ENCODE results near the gene ARHGEF28.

Gene ARHGEF28

DNA sequence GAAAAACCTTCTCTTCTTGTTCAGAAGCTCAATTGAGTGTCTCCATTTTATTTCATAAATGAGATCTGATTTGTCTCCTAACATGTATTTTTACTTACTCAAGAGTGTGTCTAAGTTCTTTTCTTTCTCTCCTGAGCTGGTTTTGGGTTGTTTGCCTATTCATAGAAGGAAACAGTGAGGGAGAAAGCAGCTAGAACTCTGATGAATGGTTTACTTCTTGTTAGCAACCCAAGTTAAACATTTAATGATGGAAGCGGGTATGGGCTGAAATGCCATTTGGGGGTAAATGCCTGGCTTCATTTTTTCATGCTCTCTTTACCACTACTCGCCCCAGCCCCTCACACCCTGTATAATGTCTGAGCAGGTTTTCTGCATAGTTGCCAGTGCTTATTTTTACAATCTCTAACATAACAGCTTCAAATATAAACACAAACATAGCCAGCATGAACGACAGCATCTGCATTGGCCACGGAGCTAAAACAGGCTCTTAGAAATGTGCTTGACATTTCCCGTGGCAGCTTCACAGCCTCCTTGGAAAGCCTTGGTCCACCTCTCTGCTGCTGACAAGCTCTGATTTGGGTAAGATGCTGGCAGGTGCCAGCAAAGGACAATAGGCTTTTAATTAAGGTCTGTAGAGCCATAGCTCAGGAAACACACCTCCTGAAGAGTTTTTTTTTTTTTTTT, 321.1 kb downstream of the ARHGEF28 start:
- Histone ChIP-seq H3K27me3 (ENCODE audit: insufficient read depth, low read length) (no peaks in the 10 kb centered on the region), H2BK5ac (ENCODE audit: low read depth, low read length, poor library complexity) (no peak overlapping the region), H4K91ac (ENCODE audit: low read depth, low read length) (no peak overlapping the region), H2BK120ac (ENCODE audit: insufficient read depth, low read length, poor library complexity) (no peak overlapping the region), H2AFZ (ENCODE audit: insufficient read depth, low read length, poor library complexity) (no peak overlapping the region), H3K4me1 (ENCODE audit: control insufficient read depth in 1 of 2, insufficient read depth in 2 of 2, low read length in 2 of 2) (peaks cover 2 to 3% of the 10 kb centered on the region in 2 experiments), H4K8ac (ENCODE audit: low read depth, low read length) (no peak overlapping the region), H3K4me2 (ENCODE audit: low read length) (no peak overlapping the region), H3K36me3 (ENCODE audit: control insufficient read depth in 1 of 2, insufficient read depth in 2 of 2, low read length in 2 of 2) (no peaks in the 10 kb centered on the region), H4K12ac (ENCODE audit: low read depth, low read length) (no peak overlapping the region), H3K79me1 (ENCODE audit: low read length) (no peaks in the 10 kb centered on the region), H3K9me3 (ENCODE audit: insufficient read depth, low read depth, low read length) (no peaks in the 10 kb centered on the region), H2BK12ac (ENCODE audit: low read length) (no peak overlapping the region), H3K27ac (ENCODE audit: low read depth, low read length) (no peak overlapping the region), H3K14ac (ENCODE audit: low read length) (no peak overlapping the region), H2AK5ac (ENCODE audit: low read length) (no peak overlapping the region), H3K9ac (ENCODE audit: low read length) (no peak overlapping the region), H3K18ac (ENCODE audit: low read length) (no peak overlapping the region), H3K23ac (ENCODE audit: low read length) (no peak overlapping the region), H3K4me3 (ENCODE audit: low read depth, low read length) (no peak overlapping the region), H3K4ac (ENCODE audit: low read depth, low read length) (no peak overlapping the region), H3K79me2 (ENCODE audit: control insufficient read depth, insufficient read depth, low read length, poor library complexity) (no peaks in the 10 kb centered on the region)
- no peak for DNase-seq
- no CpG with 5 or more reads among the region's 5 CpGs for WGBS (ENCODE audit: extremely low coverage, insufficient coverage, insufficient read length)

- Histone ChIP-seq H3K4me2 (ENCODE audit: low read length) (no peak overlapping the region), H3K27ac (ENCODE audit: low read depth, low read length) (no peak overlapping the region), H3K4ac (ENCODE audit: low read depth, low read length) (no peak overlapping the region), H2BK120ac (ENCODE audit: insufficient read depth, low read length, poor library complexity) (no peak overlapping the region), H3K9me3 (ENCODE audit: insufficient read depth, low read depth, low read length) (no peaks in the 10 kb centered on the region), H3K23ac (ENCODE audit: low read length) (no peak overlapping the region), H3K79me1 (ENCODE audit: low read length) (no peaks in the 10 kb centered on the region), H2BK5ac (ENCODE audit: low read depth, low read length, poor library complexity) (no peak overlapping the region), H2BK12ac (ENCODE audit: low read length) (no peak overlapping the region), H4K8ac (ENCODE audit: low read depth, low read length) (no peak overlapping the region), H3K4me3 (ENCODE audit: low read depth, low read length) (no peak overlapping the region), H4K91ac (ENCODE audit: low read depth, low read length) (no peak overlapping the region), H3K14ac (ENCODE audit: low read length) (no peak overlapping the region), H3K36me3 (ENCODE audit: control insufficient read depth in 1 of 2, insufficient read depth in 2 of 2, low read length in 2 of 2) (no peaks in the 10 kb centered on the region), H3K79me2 (ENCODE audit: control insufficient read depth, insufficient read depth, low read length, poor library complexity) (no peaks in the 10 kb centered on the region), H2AFZ (ENCODE audit: insufficient read depth, low read length, poor library complexity) (no peak overlapping the region), H3K4me1 (ENCODE audit: control insufficient read depth in 1 of 2, insufficient read depth in 2 of 2, low read length in 2 of 2) (peaks cover 2 to 3% of the 10 kb centered on the region in 2 experiments), H3K18ac (ENCODE audit: low read length) (no peak overlapping the region), H3K27me3 (ENCODE audit: insufficient read depth, low read length) (no peaks in the 10 kb centered on the region), H2AK5ac (ENCODE audit: low read length) (no peak overlapping the region), H3K9ac (ENCODE audit: low read length) (no peak overlapping the region), H4K12ac (ENCODE audit: low read depth, low read length) (no peak overlapping the region)
- WGBS (ENCODE audit: extremely low coverage, insufficient coverage, insufficient read length), result no CpG with 5 or more reads among the region's 9 CpGs
- no peak for DNase-seq
Measured at GRCh38 chr5:73947906-73948640, 322.1 kb downstream of the ARHGEF28 start.

GRCh38 chr5:73948720-73949119, 322.7 kb downstream of the ARHGEF28 start:
- Histone ChIP-seq H3K9me3 (ENCODE audit: insufficient read depth, low read depth, low read length) (no peaks in the 10 kb centered on the region), H3K4me3 (ENCODE audit: low read depth, low read length) (no peak overlapping the region), H3K27me3 (ENCODE audit: insufficient read depth, low read length) (no peaks in the 10 kb centered on the region), H2AK5ac (ENCODE audit: low read length) (no peak overlapping the region), H3K4me2 (ENCODE audit: low read length) (no peak overlapping the region), H3K36me3 (ENCODE audit: control insufficient read depth in 1 of 2, insufficient read depth in 2 of 2, low read length in 2 of 2) (no peaks in the 10 kb centered on the region), H3K9ac (ENCODE audit: low read length) (no peak overlapping the region), H4K8ac (ENCODE audit: low read depth, low read length) (no peak overlapping the region), H3K79me1 (ENCODE audit: low read length) (no peaks in the 10 kb centered on the region), H3K18ac (ENCODE audit: low read length) (no peak overlapping the region), H4K91ac (ENCODE audit: low read depth, low read length) (no peak overlapping the region), H2AFZ (ENCODE audit: insufficient read depth, low read length, poor library complexity) (no peak overlapping the region), H2BK120ac (ENCODE audit: insufficient read depth, low read length, poor library complexity) (no peak overlapping the region), H3K4me1 (ENCODE audit: control insufficient read depth in 1 of 2, insufficient read depth in 2 of 2, low read length in 2 of 2) (peaks cover 2 to 3% of the 10 kb centered on the region in 2 experiments), H3K4ac (ENCODE audit: low read depth, low read length) (no peak overlapping the region), H2BK12ac (ENCODE audit: low read length) (no peak overlapping the region), H2BK5ac (ENCODE audit: low read depth, low read length, poor library complexity) (no peak overlapping the region), H3K23ac (ENCODE audit: low read length) (no peak overlapping the region), H3K14ac (ENCODE audit: low read length) (no peak overlapping the region), H3K79me2 (ENCODE audit: control insufficient read depth, insufficient read depth, low read length, poor library complexity) (no peaks in the 10 kb centered on the region), H4K12ac (ENCODE audit: low read depth, low read length) (no peak overlapping the region), H3K27ac (ENCODE audit: low read depth, low read length) (no peak overlapping the region)
- DNase-seq, result no peak
- no CpG with 5 or more reads among the region's 3 CpGs for WGBS (ENCODE audit: extremely low coverage, insufficient coverage, insufficient read length)

GRCh38 chr5:73950441-73950873, 324.5 kb downstream of the ARHGEF28 start:
- Histone ChIP-seq H3K4me2 (ENCODE audit: low read length) (peak overlapping the region; percentile 17), H3K79me2 (ENCODE audit: control insufficient read depth, insufficient read depth, low read length, poor library complexity) (no peaks in the 10 kb centered on the region), H2BK5ac (ENCODE audit: low read depth, low read length, poor library complexity) (no peak overlapping the region), H3K4me3 (ENCODE audit: low read depth, low read length) (no peak overlapping the region), H3K14ac (ENCODE audit: low read length) (no peak overlapping the region), H2BK120ac (ENCODE audit: insufficient read depth, low read length, poor library complexity) (no peak overlapping the region), H3K79me1 (ENCODE audit: low read length) (no peaks in the 10 kb centered on the region), H3K36me3 (ENCODE audit: control insufficient read depth in 1 of 2, insufficient read depth in 2 of 2, low read length in 2 of 2) (no peaks in the 10 kb centered on the region), H3K4me1 (ENCODE audit: control insufficient read depth in 1 of 2, insufficient read depth in 2 of 2, low read length in 2 of 2) (peaks cover 2 to 3% of the 10 kb centered on the region in 2 experiments), H4K12ac (ENCODE audit: low read depth, low read length) (no peak overlapping the region), H3K27me3 (ENCODE audit: insufficient read depth, low read length) (no peaks in the 10 kb centered on the region), H3K9me3 (ENCODE audit: insufficient read depth, low read depth, low read length) (no peaks in the 10 kb centered on the region), H3K23ac (ENCODE audit: low read length) (no peak overlapping the region), H3K27ac (ENCODE audit: low read depth, low read length) (no peak overlapping the region), H3K4ac (ENCODE audit: low read depth, low read length) (no peak overlapping the region), H2BK12ac (ENCODE audit: low read length) (no peak overlapping the region), H4K91ac (ENCODE audit: low read depth, low read length) (no peak overlapping the region), H4K8ac (ENCODE audit: low read depth, low read length) (no peak overlapping the region), H2AFZ (ENCODE audit: insufficient read depth, low read length, poor library complexity) (no peak overlapping the region), H2AK5ac (ENCODE audit: low read length) (no peak overlapping the region), H3K9ac (ENCODE audit: low read length) (no peak overlapping the region), H3K18ac (ENCODE audit: low read length) (no peak overlapping the region)
- WGBS (ENCODE audit: extremely low coverage, insufficient coverage, insufficient read length), result no CpG with 5 or more reads among the region's 3 CpGs
- DNase-seq, result no peak

Measured in trophoblast cell (in vitro differentiated cells and primary cell).